NCI-H524 (cell line): ENCODE data around the gene AASDH.
A peak's percentile ranks its signal among the peaks of the same experiment; 100 is the strongest.
"Not testable (repeated sequence)": the region's sequence is repeated elsewhere in the genome, so short reads cannot be mapped to it uniquely, and the experiment has no call there.

ENCODE experiments used
- DNase-seq, 2 experiments: peaks; one replicate each; lab custom pipeline; 2025; lab: John Stamatoyannopoulos, UW

Gene AASDH

DNA sequence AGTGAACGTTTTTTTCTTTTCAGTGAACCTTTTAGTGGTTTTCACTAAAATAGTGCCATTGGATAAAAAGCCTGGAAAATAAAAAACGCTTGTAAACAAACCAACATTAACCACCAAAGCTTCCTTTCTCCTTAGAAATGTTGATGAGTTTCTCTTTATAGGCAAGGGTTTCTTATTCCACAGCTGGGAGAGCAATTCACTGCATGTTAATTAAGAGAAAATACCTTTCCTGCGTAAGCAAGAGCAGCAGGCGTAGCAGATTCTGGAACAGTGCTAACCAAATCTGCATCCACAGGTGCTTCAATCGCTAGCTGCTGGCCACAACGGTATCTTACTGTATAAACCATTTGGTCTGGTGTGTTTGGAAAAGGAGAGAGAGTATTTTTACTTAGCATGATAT lies 13.3 kb upstream of the AASDH start:
- no peak for DNase-seq

- DNase-seq = no peak
These were observed 4.0 kb upstream of the AASDH start for GRCh38 chr4:56391270-56391669.

- no peak for DNase-seq
These were observed 2.3 kb upstream of the AASDH start for GRCh38 chr4:56389558-56389957.

DNA sequence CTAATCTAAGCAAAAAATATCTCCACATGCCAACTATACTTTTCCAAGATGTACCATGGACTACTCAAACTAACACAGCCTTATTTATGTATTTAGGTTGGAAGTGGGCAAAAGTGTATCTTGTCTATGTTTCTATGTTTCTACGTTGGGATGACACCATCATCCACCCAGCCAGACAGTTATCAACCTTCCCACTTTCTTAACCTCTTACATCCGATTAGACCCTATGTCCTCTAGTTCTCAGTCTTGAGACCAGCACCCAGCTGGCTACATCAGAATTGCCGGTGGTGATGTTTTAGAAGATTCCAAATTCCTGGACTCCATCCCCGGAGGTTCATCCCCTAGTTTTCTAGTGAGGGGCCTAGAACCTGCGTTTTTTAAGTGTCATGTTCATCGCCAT lies 1.0 kb upstream of the AASDH start:
- DNase-seq = no peak

DNA sequence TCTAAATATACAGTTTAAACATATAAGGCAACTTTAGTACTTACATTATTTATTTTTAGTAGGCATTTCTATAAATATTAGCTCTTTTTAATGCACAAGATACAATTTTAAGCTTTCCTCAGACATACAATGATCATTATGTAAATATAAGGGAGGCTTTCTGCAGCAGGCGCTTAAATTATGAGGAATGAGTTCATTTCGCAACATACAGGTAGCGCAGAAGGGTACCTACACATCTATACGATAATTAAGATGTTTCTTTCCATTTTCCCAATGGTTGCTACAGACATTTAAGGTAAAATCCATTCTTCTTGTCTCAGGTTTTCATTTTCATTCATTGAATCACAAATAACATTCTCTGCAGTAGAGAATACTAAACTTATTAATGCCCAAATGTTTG lies 1.2 kb downstream of the AASDH start:
- DNase-seq = no peak

GRCh38 chr4:56375458-56375857 lies 11.8 kb downstream of the AASDH start:
- DNase-seq = no peak

GRCh38 chr4:56374956-56375355 lies 12.3 kb downstream of the AASDH start:
- no peak for DNase-seq

GRCh38 chr4:56372774-56373173 lies 14.5 kb downstream of the AASDH start:
- no peak for DNase-seq

DNA sequence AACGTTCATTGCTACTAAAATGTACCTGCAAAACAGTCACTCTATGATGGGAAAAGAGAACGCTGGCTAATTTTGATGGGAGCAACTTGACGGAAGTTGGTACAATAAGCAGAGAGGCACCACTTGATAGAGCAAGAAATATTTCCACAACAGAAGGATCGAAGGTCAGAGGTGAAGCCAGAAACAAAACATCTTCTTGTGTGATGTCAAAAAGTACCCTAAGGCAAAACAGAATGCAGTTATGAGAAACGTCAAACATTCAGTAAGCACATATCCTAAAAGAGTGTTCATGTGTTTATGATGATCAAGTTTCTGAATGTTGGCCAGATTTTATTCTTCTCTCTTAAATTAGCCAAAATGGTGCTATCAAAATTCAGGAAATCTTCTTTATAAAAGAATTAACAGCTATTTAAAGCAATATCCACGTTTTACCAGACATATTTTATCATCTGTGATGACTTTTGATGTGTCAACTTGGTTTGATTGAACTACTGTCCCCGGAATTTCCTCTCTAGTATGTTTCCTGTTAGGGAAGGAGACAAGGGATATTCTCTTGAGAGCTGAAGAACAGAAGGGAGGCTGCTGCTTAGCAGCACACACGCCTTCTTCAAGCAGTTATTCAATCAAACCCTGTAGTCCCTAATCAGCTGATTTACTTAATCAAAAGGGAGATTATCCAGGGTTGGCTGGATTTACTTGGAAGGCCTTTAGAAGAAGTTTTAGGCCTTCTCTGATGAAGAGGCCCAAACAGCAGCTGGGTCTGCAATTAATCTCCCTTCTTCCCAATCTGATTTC lies 15.7 kb downstream of the AASDH start:
- peak; percentile 50 to 88 for DNase-seq

DNA sequence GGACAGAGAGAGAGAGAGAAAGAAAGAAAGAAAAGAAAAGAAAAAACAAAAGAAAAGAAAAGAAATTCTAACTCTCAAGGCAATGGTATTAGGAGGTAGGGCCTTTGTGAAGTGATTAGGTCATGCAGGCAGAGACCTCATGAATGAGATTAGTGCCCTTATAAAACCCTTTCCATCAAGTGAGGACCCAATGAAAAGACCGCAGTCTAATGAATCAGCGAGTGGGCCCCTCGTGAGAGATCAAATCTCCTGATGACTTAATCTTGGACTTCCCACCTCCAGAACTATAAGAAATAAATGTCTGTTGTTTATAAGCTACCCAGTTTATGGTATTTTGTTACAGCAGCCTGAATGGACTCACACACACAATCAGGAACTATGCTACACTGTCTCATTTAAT lies 16.9 kb downstream of the AASDH start:
- DNase-seq = no peak

GRCh38 chr4:56362981-56363380 lies 24.3 kb downstream of the AASDH start:
- DNase-seq = not testable (repeated sequence)

- no peak for DNase-seq
These were observed 27.2 kb downstream of the AASDH start for GRCh38 chr4:56360071-56360470.

DNA sequence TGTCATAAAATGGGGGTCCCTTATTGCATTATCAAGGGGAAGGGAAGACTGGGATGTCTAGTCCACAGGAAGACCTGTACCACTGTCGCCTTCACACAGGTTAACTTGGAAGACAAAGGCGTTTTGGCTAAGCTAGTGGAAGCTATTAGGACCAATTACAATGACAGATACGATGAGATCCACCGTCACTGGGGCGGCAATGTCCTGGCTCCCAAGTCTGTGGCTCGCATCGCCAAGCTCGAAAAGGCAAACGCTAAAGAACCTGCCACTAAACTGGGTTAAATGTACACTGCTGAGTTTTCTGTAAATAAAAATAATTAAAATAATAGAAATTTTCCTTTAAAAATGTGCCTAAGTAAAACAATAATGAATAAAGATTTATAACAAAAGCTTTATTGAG lies 30.6 kb downstream of the AASDH start:
- DNase-seq = no peak

DNA sequence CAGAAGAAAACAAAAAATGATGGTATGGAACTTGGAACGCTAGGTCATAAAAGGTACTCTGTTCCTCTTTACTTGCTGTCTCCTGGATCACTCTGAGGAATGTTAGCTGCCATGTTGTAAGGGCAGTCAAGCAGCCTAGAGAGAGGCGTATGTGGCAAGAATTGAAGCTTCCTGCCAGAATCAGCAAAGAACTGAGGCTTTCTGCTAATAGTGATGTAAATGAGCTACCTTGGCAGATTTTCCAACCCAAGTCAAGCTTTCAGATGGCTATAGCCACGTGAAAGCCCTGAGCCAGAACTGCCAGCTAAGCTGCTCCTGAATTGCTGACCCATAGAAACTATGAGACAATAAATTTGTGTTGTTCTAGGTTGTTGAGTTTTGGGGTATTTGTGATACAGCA lies 38.7 kb downstream of the AASDH start:
- DNase-seq = no peak

- DNase-seq = no peak
These were observed 41.8 kb downstream of the AASDH start for GRCh38 chr4:56345458-56345857.

- no peak for DNase-seq
These were observed 44.5 kb downstream of the AASDH start for GRCh38 chr4:56342746-56343145.

GRCh38 chr4:56330691-56331090 lies 56.6 kb downstream of the AASDH start:
- no peak for DNase-seq

DNA sequence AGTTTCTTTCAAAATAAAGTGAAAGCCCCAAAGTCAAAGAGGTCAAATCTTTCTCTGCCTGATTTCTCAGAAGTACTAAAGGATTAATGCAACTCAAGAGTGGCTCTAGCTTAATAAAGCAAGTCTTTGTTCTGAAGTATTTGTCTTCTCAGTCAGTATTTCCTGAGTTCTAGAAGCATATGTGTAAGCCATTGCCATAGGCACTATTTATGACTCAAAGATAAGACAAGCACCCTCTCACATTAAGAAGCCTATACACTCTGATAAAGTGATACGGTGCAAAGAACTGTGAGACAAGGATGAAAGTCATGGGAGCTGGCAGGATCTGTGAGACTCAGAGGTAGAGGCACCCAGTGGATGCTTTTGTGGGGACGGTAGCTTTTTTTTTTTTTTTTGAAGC lies 60.9 kb downstream of the AASDH start:
- DNase-seq = no peak

DNA sequence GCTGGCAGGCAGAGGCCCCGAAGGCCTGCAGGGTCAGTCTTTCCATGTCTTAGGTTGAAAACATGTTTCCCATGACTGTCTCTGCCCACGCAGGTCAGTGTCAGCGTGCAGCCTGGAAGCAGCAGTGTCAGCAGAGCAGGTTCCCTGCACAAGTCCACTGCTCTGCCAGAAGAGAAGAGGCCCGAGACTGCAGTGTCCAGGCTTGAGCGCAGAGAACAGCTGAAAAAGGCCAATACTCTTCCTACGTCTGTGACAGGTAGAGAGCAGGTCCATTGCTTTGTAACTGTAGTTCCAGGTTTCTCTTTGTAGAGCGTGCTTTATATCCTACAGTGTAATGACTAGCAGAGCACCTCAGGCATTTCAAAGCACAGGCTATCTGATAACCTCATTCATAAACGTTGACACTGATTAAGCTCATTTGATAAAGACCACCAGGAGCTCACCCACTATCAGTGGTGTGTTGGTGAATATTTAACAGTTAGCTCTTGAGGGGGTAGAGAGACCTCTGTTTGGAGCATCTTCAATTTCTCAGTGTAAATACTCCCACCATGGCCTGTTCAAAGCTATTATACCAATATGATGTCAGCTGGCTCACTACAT lies 63.2 kb downstream of the AASDH start:
- no peak for DNase-seq

- no peak for DNase-seq
These were observed 64.0 kb downstream of the AASDH start for GRCh38 chr4:56323327-56323726.

DNA sequence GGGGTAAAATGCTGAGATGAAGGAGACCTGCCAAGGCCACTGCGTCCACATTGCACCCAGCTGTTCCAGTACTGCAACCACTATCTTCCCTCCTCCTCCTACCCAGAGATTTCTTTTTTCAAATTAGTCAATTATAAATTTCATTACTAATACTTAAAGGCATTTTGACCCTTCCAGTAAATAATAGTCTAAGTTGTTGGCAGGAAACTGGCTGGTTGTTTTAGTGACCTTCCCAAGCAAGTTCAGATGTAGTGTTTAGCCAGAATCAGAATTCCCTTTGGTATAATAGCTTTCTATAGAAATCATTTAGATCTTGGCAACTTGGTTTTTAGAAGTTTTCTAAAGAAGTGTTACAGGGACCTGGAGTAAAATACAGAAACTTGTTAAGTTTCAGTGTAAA lies 66.0 kb downstream of the AASDH start:
- DNase-seq = no peak

- DNase-seq = no peak
These were observed 67.0 kb downstream of the AASDH start for GRCh38 chr4:56320293-56320692.

- DNase-seq = no peak
These were observed 68.7 kb downstream of the AASDH start for GRCh38 chr4:56318555-56318954.

DNA sequence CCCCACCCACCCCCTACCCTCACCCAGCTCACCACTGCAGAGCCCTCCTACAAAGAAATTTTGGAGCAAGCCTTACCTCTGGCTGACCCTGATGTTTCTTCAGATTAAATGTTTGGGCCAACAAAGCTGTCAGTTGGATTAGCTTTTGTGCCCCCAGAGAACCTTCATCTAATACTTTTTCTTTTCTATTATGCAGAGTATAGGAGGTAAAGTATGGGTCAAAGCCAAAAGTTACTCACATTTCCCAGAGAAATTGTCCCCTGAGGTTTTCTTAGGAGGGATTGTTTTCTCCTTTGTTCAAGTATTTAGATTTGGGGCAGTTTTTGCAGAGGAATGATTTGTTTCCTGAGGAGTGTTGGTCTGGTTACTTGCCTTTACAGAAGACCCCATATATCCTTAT lies 69.5 kb downstream of the AASDH start:
- DNase-seq = no peak
